Activated CD4-positive, alpha-beta T cell treated with anti-CD3 and anti-CD28 coated beads, Interleukin-2, Interleukin-6, amounts not matched to agents 100 ng/mL and 50 ng/mL, durations not matched to agents 16 hours and 8 hours (primary cell): ENCODE measurements around the gene ZNF248.
"Not testable (repeated sequence)": the region's sequence is repeated elsewhere in the genome, so short reads cannot be mapped to it uniquely, and the experiment has no call there.

ENCODE experiments used
- DNase-seq: peaks from one replicate; pipeline ENCODE4 v3.0.0-alpha.2; 2020

Gene ZNF248

GRCh38 chr10:37857287-37858211, at the start of gene ZNF248:
Gene ZNF248, minus strand, starts transcription at chr10:37857610. Its CDS starts 1,300 bp downstream, at chr10:37856310.
- DNase-seq, result peak; percentile 95

GRCh38 chr10:37906382-37906781, 49.0 kb upstream of the ZNF248 start:
- DNase-seq, result no peak

DNA sequence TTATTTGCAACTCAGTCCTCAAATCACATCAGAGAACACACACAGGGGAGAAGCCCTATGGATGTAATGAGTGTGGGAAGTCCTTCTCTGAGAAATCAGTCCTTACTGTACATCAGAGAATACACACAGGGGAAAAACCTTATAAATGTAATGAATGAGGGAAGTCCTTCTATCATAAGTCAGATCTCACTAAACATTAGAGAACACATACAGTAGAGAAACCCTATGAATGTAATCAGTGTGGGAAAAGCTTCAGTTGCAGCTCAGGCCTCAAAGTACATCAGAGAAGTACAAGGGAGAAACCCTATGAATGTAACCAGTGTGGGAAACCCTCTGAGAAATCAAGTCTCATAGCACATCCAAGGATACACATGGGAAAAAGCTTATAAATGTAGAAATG, 39.0 kb upstream of the ZNF248 start:
- DNase-seq, result no peak

- no peak for DNase-seq
Observed at GRCh38 chr10:37895674-37896073, 38.3 kb upstream of the ZNF248 start.

DNA sequence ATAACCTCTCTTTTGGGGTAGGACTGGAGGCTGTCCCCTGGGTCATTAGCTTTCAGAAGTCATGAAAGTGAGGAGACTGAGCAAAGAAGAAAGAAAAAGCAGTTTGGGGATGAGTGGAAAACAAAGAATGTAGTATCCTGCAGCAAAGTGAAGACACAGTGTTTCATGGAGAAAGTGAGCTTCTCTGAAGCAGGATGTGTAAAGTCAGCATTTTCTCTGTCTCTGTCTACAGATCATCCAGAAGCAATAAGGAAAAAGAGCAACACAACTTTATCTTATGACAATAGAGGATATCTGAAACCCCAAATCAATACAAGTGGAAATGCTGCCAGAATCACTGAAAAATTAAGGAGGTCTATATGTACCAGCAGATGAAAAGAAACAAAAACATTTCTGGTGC, 28.4 kb upstream of the ZNF248 start:
- no peak for DNase-seq

DNA sequence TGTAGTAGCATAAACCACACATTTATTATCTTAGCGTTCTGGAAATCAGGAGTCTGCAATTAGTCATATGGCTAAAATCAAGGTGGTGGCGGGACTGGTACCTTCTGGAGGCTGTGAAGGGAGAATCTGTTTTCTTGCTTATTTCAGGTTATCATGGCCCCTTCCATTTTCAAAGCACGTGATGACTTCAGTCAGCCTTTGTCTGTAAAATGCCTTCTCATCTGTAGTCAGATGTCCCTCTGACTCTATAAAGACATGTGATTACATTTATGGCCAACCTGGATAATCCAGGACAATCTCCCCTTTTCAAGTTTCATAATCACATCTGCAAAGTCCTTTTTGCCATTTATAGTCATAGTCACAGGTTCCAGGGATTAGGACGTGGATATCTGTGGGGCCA, 15.5 kb upstream of the ZNF248 start:
- no peak for DNase-seq

DNA sequence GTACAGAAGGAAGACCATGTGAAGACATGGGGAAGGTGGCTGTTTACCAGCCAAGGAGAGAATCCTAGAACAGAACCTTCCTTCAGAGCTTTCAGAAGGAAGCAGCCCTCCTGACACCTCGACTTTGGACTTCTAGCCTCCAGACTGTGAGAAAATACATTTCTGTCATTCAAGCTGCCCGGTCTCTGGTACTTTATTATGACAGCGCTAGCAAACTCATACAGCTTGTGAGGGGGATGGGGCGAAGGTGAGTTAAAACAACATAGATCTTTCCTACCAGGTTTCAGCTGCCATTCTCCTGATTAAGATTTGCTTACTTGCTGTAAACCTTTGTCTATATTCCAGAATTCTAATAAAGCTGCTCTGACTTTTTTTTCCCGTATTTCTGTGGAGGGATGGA, 14.9 kb upstream of the ZNF248 start:
- DNase-seq, result no peak

GRCh38 chr10:37871568-37872251, 14.3 kb upstream of the ZNF248 start:
- no peak for DNase-seq

DNA sequence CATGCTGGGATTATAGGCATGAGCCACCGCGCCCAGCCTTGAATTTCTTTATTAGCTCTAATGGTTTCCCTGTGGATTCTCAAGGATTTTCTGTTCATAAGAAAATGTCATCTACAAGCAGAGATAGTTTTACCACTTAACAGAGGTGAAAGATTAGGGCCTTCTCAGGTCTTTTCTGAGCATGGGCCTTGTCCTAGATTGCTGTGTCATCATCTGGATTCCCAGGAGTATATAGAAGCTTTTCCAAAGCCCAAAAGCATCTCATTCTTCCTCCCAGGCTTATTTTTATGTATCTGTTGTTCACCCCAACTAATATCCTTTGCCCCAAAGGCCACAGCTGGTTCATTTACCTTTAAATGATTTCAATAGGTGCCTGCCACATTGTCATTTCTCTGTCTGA, 13.7 kb upstream of the ZNF248 start:
- DNase-seq, result no peak

- DNase-seq, result no peak
Observed at GRCh38 chr10:37868796-37869195, 11.4 kb upstream of the ZNF248 start.

DNA sequence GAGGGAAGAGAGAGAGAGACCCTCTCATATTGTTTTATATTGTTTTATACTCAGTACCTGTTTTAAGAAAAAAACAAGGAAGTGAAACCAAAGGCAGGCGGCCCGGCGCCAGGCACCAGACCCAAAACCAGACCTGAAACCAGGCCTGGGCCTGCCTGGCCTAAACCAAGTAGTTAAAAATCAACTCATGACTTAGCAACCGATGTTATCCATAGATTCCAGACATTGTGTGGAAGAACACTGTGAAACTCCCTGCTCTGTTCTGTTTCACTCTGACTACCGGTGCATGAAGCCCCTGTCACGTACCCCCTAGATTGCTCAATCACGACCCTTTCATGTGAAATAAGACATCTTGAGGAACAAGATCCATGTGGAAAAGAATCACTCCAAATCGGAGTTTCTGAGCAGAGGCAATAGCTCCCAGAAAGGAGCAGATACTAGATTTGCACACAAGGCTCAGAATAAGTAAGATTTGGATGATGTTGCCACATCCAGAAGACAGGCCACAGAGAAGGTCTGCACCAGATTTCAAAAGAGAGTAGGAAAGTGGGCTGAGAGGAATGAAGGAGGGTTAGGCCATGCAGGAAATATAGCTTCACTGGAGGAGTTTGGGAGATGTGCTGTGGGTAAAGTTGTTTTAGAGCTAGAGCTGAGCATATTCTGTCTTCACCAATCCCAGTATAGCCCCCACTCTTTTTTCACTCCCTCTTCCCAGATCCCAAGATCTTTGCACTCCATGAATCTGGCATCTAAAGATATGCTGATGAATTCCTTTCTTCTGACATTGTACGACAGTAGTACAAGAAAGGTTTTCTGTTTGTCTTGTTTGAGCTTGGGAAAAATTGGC, 8.8 kb upstream of the ZNF248 start:
- no peak for DNase-seq

DNA sequence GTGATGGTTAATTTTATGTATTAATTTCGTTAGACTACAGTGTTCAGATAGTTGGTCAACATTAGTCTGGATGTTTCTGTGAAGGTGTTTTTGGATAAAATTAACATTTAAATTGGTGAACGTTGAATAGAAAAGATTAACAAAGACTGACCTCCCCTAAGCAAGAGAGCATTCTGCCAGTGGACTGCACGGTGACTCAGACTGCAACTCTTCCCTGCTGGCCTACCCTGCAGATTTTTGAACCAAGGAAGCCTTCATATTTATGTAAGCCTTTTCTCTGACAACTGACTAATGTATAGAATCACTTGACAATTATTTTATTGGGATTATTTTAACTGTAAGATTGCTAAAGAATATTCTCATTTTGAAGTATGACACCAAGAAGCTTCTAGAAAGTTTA, 7.9 kb upstream of the ZNF248 start:
- no peak for DNase-seq

DNA sequence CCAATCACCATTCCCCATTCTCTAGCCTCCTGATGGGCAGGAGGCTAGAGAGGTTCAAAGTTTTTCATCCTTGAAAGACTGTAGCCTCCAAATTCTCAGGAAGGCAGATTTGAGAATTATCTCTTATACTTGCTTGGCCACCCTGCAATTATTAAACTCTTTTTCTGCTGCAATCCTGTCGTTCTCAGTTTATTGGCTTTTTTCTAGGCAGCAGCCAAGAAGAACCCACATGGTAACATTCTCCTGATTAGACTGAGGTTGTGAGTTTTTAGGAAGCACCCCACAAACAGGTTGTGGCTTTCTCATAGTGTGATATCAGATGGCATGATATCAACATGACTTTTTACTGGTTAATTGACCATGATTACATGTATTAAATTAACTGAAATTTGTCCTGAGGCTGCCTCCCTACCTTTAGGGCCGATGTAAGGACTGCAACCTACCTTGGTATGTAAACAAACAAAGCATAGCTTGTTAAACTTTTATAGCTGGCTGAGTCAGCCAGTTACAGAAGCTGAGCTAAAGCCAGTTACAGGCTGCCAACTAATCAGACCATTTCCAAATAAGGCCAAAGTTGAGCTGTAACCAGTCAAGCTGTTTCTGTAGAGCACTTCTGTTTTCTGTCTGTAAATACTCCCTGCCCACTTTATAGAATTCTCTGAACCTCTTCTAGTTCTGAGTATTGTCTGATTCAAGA, 3.2 kb upstream of the ZNF248 start:
- no peak for DNase-seq

- not testable (repeated sequence) for DNase-seq
Observed at GRCh38 chr10:37859270-37859669, 1.9 kb upstream of the ZNF248 start.

- peak; percentile 35 for DNase-seq
Observed at GRCh38 chr10:37856881-37857286, 526 bp downstream of the ZNF248 start.

DNA sequence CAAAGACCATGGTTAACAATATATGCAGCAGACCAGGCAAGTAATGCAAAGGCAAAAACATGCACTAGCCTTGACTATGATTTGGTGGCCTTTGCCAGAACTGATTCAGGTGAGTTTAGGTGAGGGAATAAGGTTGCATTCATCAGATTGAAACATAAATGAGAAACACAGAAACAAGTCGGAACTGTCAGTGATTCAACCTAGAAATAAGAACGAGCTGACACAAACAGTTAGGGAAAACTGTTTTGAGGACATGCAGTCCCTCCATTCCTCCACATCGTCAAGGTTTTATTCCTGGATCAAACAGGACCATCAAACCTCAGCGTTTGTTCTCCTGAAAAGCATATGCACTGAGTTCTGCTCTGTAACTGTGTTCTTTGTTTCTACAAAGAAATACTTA, 1.8 kb downstream of the ZNF248 start:
- no peak for DNase-seq

- DNase-seq, result no peak
Observed at GRCh38 chr10:37854626-37855025, 2.8 kb downstream of the ZNF248 start.

GRCh38 chr10:37844644-37845043, 12.8 kb downstream of the ZNF248 start:
- DNase-seq, result no peak

GRCh38 chr10:37839243-37839642, 18.2 kb downstream of the ZNF248 start:
- DNase-seq, result no peak

DNA sequence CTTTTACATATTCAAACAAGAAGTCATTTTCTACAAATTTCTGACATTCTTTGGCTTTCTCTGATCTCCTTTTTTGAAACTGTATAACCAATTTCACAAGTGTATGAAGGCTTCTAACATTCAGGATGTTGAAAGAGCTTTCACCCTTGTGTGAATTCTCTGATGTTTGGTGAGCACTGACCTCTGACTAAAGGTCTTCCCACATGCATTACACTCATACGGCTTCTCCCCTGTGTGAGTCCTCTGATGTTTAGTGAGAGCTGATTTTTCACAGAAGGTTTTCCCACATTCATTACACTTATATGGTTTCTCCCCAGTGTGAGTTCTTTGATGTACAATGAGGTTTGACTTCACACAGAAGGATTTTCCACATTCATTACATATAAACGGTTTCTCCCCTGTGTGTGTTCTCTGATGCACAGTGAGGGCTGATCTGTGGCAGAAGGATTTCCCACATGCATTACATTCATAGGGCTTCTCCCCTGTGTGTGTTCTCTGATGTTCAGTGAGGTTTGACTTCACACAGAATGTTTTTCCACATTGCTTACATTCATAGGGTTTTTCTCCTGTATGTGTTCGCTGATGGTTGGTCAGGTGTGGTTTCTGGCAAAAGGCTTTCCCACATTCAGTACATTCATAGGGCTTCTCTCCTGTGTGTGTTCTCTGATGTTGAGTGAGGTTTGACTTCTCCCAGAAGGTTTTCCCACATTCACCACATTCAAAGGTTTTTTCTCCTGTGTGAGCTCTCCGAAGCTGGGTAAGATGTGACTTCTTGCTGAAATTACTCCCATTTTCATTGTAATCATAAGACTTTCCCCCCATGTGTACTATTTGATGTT, 25.7 kb downstream of the ZNF248 start:
- DNase-seq, result no peak

DNA sequence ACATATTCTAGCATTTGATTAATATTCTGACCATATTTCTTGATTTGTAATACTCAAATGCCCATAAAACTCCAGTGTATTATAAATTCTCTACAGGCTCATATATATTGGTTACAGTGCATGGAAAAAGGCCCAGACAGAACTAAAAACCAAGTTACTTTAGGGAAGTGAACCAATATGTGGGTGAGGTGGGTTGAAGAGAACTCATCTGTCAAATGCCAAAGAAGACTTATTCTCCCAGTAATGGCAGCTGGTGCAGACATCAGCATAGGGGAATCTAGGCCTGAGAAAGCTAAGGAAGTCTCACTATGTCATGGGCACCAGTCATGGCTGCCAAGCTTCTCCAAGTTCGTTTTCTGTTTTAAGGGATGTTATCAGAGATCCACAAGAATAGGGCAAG, 30.6 kb downstream of the ZNF248 start:
- no peak for DNase-seq

DNA sequence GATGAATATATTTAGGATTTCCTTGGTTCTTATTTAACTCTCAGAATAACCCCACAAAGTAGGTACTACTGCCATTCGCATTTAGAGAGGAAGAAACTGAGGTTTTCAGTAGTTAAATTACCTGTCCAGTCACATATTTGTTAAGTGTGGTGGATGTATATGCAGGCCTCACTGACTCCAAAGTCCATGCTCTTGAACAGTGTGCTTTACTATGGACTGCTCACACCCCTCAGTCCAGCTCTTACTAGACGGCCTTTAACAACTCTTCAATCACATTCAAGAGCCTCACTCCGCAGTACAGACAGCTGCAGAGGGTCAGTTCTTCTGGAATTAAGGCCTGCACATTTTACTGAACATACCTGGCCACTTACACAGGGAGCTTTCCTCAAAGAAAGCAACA, 36.2 kb downstream of the ZNF248 start:
- no peak for DNase-seq
